ENCODE data around the gene GALT.

GALT gene

GRCh38 chr9:34684145-34684544 is 37.7 kb downstream of the GALT start:
- DNase-seq (ENCODE audit: low read depth): no peak

GRCh38 chr9:34684816-34685215 is 38.3 kb downstream of the GALT start:
- DNase-seq (ENCODE audit: low read depth): no peak

GRCh38 chr9:34685591-34685990 is 39.1 kb downstream of the GALT start:
- no peak for DNase-seq (ENCODE audit: low read depth)

- no peak for DNase-seq (ENCODE audit: low read depth)
These were observed 39.8 kb downstream of the GALT start for GRCh38 chr9:34686231-34686630.

- no peak for DNase-seq (ENCODE audit: low read depth)
These were observed 40.3 kb downstream of the GALT start for GRCh38 chr9:34686732-34687131.

- DNase-seq (ENCODE audit: low read depth): no peak
These were observed 41.0 kb downstream of the GALT start for GRCh38 chr9:34687276-34688030.

GRCh38 chr9:34688329-34689115 is 42.0 kb downstream of the GALT start:
- DNase-seq (ENCODE audit: low read depth): no peak

- DNase-seq (ENCODE audit: low read depth): no peak
These were observed 42.6 kb downstream of the GALT start for GRCh38 chr9:34689116-34689470.

GRCh38 chr9:34689512-34689911 is 43.0 kb downstream of the GALT start:
- DNase-seq (ENCODE audit: low read depth): no peak

- DNase-seq (ENCODE audit: low read depth): no peak
These were observed 44.8 kb downstream of the GALT start, which contains the start of gene CCL19 for GRCh38 chr9:34690983-34691935. Gene CCL19 (minus strand): TSS chr9:34691276. CDS start chr9:34691139, 137 bp downstream.

GRCh38 chr9:34691936-34692315 is 45.5 kb downstream of the GALT start:
- no peak for DNase-seq (ENCODE audit: low read depth)

GRCh38 chr9:34693560-34693959 is 47.1 kb downstream of the GALT start:
- no peak for DNase-seq (ENCODE audit: low read depth)

- no peak for DNase-seq (ENCODE audit: low read depth)
These were observed 48.3 kb downstream of the GALT start for GRCh38 chr9:34694811-34695210.

Data from stimulated activated CD8-positive, alpha-beta memory T cell treated with anti-CD3 and anti-CD28 coated beads, Interleukin-7, amount 100 ng/mL, for 24 hours (primary cell).